Panc1 (cell line): ENCODE measurements around the gene CIROP. TPM values are rescaled to one million over a fixed set of nuclear protein-coding genes. Genes with fewer than 3 reads are reported as not detected.

ENCODE experiments used
- ATAC-seq: fragments of 200-7000 bp; cut with Tn5 transposase; 2 replicates; pipeline ENCODE4 v1.9.1; 2020; ENCODE audit warnings: mild to moderate bottlenecking, moderate library complexity
- BruUV-seq: library from RNA; stranded (reverse); fragments of 400-500 nt; replicated peaks from 2 replicates; lab custom pipeline; 2021; lab: Mats Ljungman, UMichigan
- CTCF ChIA-PET: fragments of 300-600 bp; sonication (Branson Sonifier 250); formaldehyde crosslinking; loops from one replicate; lab custom pipeline; 2022; ENCODE audit warnings: antibody characterized with exemption; lab: Charles Lee
- POLR2A ChIA-PET: fragments of 300-600 bp; sonication (Branson Sonifier 250); formaldehyde crosslinking; loops from one replicate; lab custom pipeline; 2022; ENCODE audit warnings: antibody characterized with exemption; lab: Charles Lee
- DNase-seq: peaks from one replicate; pipeline ENCODE4 v3.0.0-alpha.2; 2010; ENCODE audit warnings: low read depth, low spot score
- H3K27ac ChIP-seq: 2 replicates; pipeline ENCODE4 v1.5.1; 2011; ENCODE audit warnings: mild to moderate bottlenecking, low read length, inconsistent platforms
- H3K27me3 ChIP-seq: fragments of 200-500 bp; sonication (Bioruptor generic); 2 replicates; pipeline ENCODE4 v1.6.0; 2014; ENCODE audit warnings: low read length, inconsistent platforms; ENCODE audit not compliant: control insufficient read depth, insufficient read depth
- H3K36me3 ChIP-seq: fragments of 200-500 bp; sonication (Bioruptor generic); 2 replicates; pipeline ENCODE4 v1.5.1; 2014; ENCODE audit warnings: inconsistent platforms, mild to moderate bottlenecking, low read length, moderate library complexity; ENCODE audit not compliant: control insufficient read depth, insufficient read depth
- H3K4me1 ChIP-seq: 2 replicates; pipeline ENCODE4 v1.5.1; 2011; ENCODE audit warnings: inconsistent platforms, mild to moderate bottlenecking, low read length, moderate library complexity; ENCODE audit not compliant: control insufficient read depth, insufficient read depth
- H3K4me3 ChIP-seq, 2 experiments: 2 replicates each; pipeline ENCODE4 v1.5.1; 2011 to 2012; ENCODE audit warnings: low read depth in 2 of 2, low read length in 2 of 2, mild to moderate bottlenecking in 2 of 2, inconsistent platforms in 1 of 2, moderate library complexity in 1 of 2
- H3K9me3 ChIP-seq: fragments of 200-500 bp; sonication (Bioruptor generic); 2 replicates; pipeline ENCODE4 v1.5.1; 2014; ENCODE audit warnings: low read depth, mild to moderate bottlenecking, inconsistent platforms, low read length, moderate library complexity; ENCODE audit not compliant: control insufficient read depth, insufficient read depth
- CTCF ChIP-seq: fragments of 450-650 bp; IDR thresholded peaks from 2 replicates; pipeline ENCODE4 v1.5.1; 2017; ENCODE audit warnings: mild to moderate bottlenecking
- POLR2AphosphoS5 ChIP-seq: IDR thresholded peaks from 2 replicates; pipeline ENCODE4 v1.6.1; 2012; ENCODE audit warnings: mild to moderate bottlenecking, low read depth, low read length, moderate library complexity
- REST ChIP-seq, 2 experiments: IDR thresholded peaks; 2 replicates each; pipeline ENCODE4 v1.6.1; 2011 to 2012; ENCODE audit warnings: low read depth in 2 of 2, control low read depth in 1 of 2, low read length in 1 of 2, mild to moderate bottlenecking in 1 of 2, moderate library complexity in 1 of 2; ENCODE audit not compliant: insufficient read depth in 1 of 2
- SIN3A ChIP-seq: IDR thresholded peaks from 2 replicates; pipeline ENCODE4 v1.6.1; 2012; ENCODE audit warnings: low read depth, mild to moderate bottlenecking, low read length, moderate library complexity, borderline replicate concordance; ENCODE audit not compliant: insufficient read depth
- TCF7L2 ChIP-seq: IDR thresholded peaks from 2 replicates; pipeline ENCODE4 v1.6.1; 2011; ENCODE audit warnings: mild to moderate bottlenecking, low read depth, low read length, inconsistent platforms
- in situ Hi-C: cut with HindIII; loops from 2 replicates; pipeline ENCODE4 v1.10.0; 2016; ENCODE audit warnings: low sequenced_read_pairs, low pct_unique_long_range_greater_than_20kb
- intact Hi-C: fragments of 100-400 bp; cut with micrococcal nuclease; formaldehyde crosslinking; loops from one replicate; pipeline ENCODE4 v1.10.0; 2022; ENCODE audit not compliant: unreplicated experiment
- total RNA-seq: library from RNA; stranded (reverse); gene quantifications from one replicate; pipeline ENCODE4 v1.2.1, GENCODE V29; 2021; ENCODE audit not compliant: unreplicated experiment

CIROP gene
- total RNA-seq, 1 experiment from 2014 or later = not detected

- H3K4me3 ChIP-seq = no peak overlapping the region
- no peak for ATAC-seq
- intact Hi-C loops = no loop called here
- DNase-seq = no peak
- H3K36me3 ChIP-seq = no peaks in the 10 kb centered on the region
- TF ChIP-seq TCF7L2 (no peak), CTCF (no peak), REST (IDR thresholded peaks at IDR 0.05; ENCODE audit: insufficient read depth in 1 of 2, low read depth in 2 of 2, low read length in 1 of 2) (no peak)
- BruUV-seq = no TSS peak
- H3K27ac ChIP-seq = no peak overlapping the region
- H3K9me3 ChIP-seq = no peaks in the 10 kb centered on the region
- in situ Hi-C loops = no loop called here
- H3K4me1 ChIP-seq = no peaks in the 10 kb centered on the region
- ChIA-PET POLR2A (interaction anchor here (0.6 kb wide), 1 partner anchor 120 kb away, joined by 3 read pairs; no protein-coding TSS in a partner anchor), CTCF (interaction anchor here (0.6 kb wide), 1 partner anchor 33 kb away, joined by 5 read pairs; no protein-coding TSS in a partner anchor)
- H3K27me3 ChIP-seq = no peaks in the 10 kb centered on the region
These were observed 46.6 kb upstream of the CIROP start for GRCh38 chr14:23151342-23151741.

GRCh38 chr14:23149745-23150144, 45.0 kb upstream of the CIROP start:
- DNase-seq = no peak
- no peak for ATAC-seq
- Histone ChIP-seq H3K9me3 (no peaks in the 10 kb centered on the region), H3K27ac (no peak overlapping the region), H3K4me3 (no peak overlapping the region), H3K4me1 (no peaks in the 10 kb centered on the region), H3K27me3 (no peaks in the 10 kb centered on the region), H3K36me3 (no peaks in the 10 kb centered on the region)
- in situ Hi-C loops = no loop called here
- intact Hi-C loops = no loop called here
- ChIA-PET POLR2A (no interaction called here), CTCF (no interaction called here)
- BruUV-seq = no TSS peak
- TF ChIP-seq REST (IDR thresholded peaks at IDR 0.05; ENCODE audit: insufficient read depth in 1 of 2, low read depth in 2 of 2, low read length in 1 of 2) = no peak
- TF ChIP-seq POLR2AphosphoS5 = no peak
- no peak for TF ChIP-seq TCF7L2
- no peak for TF ChIP-seq SIN3A
- TF ChIP-seq CTCF = no peak
